Esophagus squamous epithelium (tissue), 4 donors: ENCODE measurements around the gene RPS2.

Experiments used
- CTCF ChIP-seq, 6 experiments: fragments of 450-650 bp in 4 of 6; fragments of 200-600 bp in 2 of 6; sonication (generic) in 2 of 6; IDR thresholded peaks; one replicate each; pipeline ENCODE4 v1.5.1; 2016 to 2019; ENCODE audit warnings: antibody characterized with exemption in 6 of 6, mild to moderate bottlenecking in 4 of 6, moderate library complexity in 4 of 6
- POLR2A ChIP-seq, 4 donors: fragments of 450-650 bp; IDR thresholded peaks; one replicate each; pipeline ENCODE4 v1.6.1; 2017; ENCODE audit warnings: antibody characterized with exemption in 4 of 4, mild to moderate bottlenecking in 4 of 4, moderate library complexity in 3 of 4

DNA sequence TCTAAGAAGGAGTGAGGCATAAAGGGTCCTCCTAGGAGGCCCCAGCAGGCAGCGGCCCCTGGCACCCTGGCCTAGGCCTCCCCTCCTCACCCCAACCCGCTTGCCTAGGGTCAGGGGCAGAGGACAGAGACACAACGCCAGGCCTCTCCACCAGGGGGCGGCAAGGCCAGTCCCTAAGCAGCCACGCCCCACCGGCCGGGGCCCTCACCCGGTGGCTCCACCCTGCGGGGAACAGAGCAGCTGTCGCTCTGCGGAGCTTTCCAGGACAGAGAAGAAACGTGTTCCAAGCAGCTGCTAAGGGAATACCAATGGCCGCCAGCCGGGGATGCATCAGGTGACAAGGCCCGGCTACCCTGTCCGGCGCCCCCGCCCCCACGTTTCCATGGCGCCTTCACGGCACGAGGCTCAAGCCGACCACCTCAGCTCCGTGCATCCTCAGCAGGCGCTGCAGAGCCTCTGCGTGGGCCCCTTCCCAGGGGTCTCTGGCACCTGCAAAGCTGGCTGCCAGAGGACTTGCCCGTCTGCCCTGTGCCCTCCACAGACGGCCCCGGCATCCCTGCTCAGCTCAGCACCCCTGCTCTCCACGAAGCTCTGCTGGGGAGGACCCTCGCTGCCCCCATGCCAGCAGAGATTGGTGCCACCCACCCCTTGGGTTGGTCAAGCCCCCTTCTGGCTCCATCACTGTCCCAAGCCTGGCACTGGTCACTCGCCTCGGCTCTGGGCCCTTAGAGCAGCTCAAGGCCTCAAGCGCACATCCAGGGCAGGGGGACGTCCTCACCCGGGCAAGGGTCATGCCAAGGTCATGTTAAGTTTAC is 39.4 kb upstream of the RPS2 start:
- TF ChIP-seq CTCF (IDR thresholded peaks at IDR 0.05) (peak; percentile 83 to 97 (median 94)), POLR2A (IDR thresholded peaks at IDR 0.05) (no peak)
